Ovary (tissue), 3 donors: ENCODE data around the gene IFNGR1.

ENCODE experiments used
- POLR2A ChIP-seq: fragments of 450-650 bp; IDR thresholded peaks from one replicate; pipeline ENCODE4 v1.6.1; 2017; ENCODE audit warnings: antibody characterized with exemption, mild to moderate bottlenecking, moderate library complexity
- TF ChIP-seq, protein P1 (sequence below), 3 donors: fragments of 450-650 bp in 2 of 3; fragments of 200-600 bp in 1 of 3; IDR thresholded peaks; one replicate each; pipeline versions ENCODE4 v1.5.1 to v1.8.0; 2016 to 2022; ENCODE audit warnings: antibody characterized with exemption in 3 of 3, mild to moderate bottlenecking in 1 of 3
- donor health status: DM: no; HTN: no; CAD: no.

DNA sequence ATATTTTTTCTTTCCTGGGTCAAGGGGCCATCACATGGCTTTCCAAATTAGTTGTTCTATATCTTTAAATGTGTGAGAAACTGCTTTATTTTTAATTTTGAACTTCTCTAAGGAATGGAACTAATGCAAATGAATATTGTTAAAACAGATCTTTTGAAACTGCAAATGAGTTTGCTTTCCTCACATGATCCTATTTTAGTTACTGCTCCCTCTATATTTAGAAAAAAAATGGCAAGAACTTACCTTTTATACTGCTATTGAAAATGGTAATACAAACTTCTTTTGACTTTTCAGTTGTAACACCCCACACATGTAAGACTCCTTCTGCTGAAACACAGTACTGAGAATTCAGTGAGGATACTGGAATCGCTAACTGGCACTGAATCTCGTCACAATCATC lies 15.9 kb downstream of the IFNGR1 start:
- TF ChIP-seq, protein P1, sequence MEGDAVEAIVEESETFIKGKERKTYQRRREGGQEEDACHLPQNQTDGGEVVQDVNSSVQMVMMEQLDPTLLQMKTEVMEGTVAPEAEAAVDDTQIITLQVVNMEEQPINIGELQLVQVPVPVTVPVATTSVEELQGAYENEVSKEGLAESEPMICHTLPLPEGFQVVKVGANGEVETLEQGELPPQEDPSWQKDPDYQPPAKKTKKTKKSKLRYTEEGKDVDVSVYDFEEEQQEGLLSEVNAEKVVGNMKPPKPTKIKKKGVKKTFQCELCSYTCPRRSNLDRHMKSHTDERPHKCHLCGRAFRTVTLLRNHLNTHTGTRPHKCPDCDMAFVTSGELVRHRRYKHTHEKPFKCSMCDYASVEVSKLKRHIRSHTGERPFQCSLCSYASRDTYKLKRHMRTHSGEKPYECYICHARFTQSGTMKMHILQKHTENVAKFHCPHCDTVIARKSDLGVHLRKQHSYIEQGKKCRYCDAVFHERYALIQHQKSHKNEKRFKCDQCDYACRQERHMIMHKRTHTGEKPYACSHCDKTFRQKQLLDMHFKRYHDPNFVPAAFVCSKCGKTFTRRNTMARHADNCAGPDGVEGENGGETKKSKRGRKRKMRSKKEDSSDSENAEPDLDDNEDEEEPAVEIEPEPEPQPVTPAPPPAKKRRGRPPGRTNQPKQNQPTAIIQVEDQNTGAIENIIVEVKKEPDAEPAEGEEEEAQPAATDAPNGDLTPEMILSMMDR (IDR thresholded peaks at IDR 0.05), result no peak
- TF ChIP-seq POLR2A, result no peak
